Parathyroid adenoma (tissue), 2 donors: Measurements from ENCODE around the gene NECTIN1.

Experiments
- H2AFZ ChIP-seq: fragments of 300-600 bp; sonication (generic); one replicate; pipeline ENCODE4 v1.7.0; 2017; ENCODE audit warnings: antibody characterized with exemption, mild to moderate bottlenecking
- H3K27ac ChIP-seq: fragments of 300-600 bp; sonication (generic); one replicate; pipeline ENCODE4 v1.7.0; 2017
- H3K27me3 ChIP-seq: fragments of 300-600 bp; sonication (generic); one replicate; pipeline ENCODE4 v1.7.0; 2017; ENCODE audit warnings: low read length; ENCODE audit not compliant: control insufficient read depth, insufficient read depth
- H3K36me3 ChIP-seq: fragments of 300-600 bp; sonication (generic); one replicate; pipeline ENCODE4 v1.7.0; 2017; ENCODE audit warnings: low read length; ENCODE audit not compliant: control insufficient read depth, insufficient read depth
- H3K4me1 ChIP-seq: fragments of 300-600 bp; sonication (generic); one replicate; pipeline ENCODE4 v1.7.0; 2017; ENCODE audit warnings: control low read depth
- H3K4me2 ChIP-seq: fragments of 300-600 bp; sonication (generic); one replicate; pipeline ENCODE4 v1.7.0; 2017; ENCODE audit warnings: low read length
- H3K4me3 ChIP-seq: fragments of 300-600 bp; sonication (generic); one replicate; pipeline ENCODE4 v1.7.0; 2017; ENCODE audit warnings: low read depth, low read length
- H3K79me2 ChIP-seq: fragments of 300-600 bp; sonication (generic); one replicate; pipeline ENCODE4 v1.7.0; 2017; ENCODE audit warnings: control low read depth
- H3K9ac ChIP-seq: fragments of 300-600 bp; sonication (generic); one replicate; pipeline ENCODE4 v1.7.0; 2017; ENCODE audit warnings: mild to moderate bottlenecking
- H3K9me3 ChIP-seq: fragments of 300-600 bp; sonication (generic); one replicate; pipeline ENCODE4 v1.7.0; 2017; ENCODE audit warnings: low read length; ENCODE audit not compliant: control insufficient read depth
- CTCF ChIP-seq: fragments of 300-600 bp; sonication (generic); IDR thresholded peaks from one replicate; pipeline ENCODE4 v1.7.0; 2017; ENCODE audit warnings: antibody characterized with exemption, mild to moderate bottlenecking
- donor health status: primary hyperparathyroidism.

The NECTIN1 gene

GRCh38 chr11:119755356-119756071 is 26.5 kb upstream of the NECTIN1 start:
- H3K27me3 ChIP-seq: no peaks in the 10 kb centered on the region
- no peaks in the 10 kb centered on the region for H3K9me3 ChIP-seq
- no peak for TF ChIP-seq CTCF
- H2AFZ ChIP-seq: no peak overlapping the region
- no peak overlapping the region for H3K4me2 ChIP-seq
- H3K36me3 ChIP-seq: no peaks in the 10 kb centered on the region
- H3K27ac ChIP-seq: no peak overlapping the region
- H3K4me3 ChIP-seq: no peak overlapping the region
- H3K9ac ChIP-seq: no peak overlapping the region
- no peaks in the 10 kb centered on the region for H3K79me2 ChIP-seq
- H3K4me1 ChIP-seq: no peaks in the 10 kb centered on the region

GRCh38 chr11:119754656-119755355 is 25.8 kb upstream of the NECTIN1 start:
- no peaks in the 10 kb centered on the region for H3K4me1 ChIP-seq
- H3K4me2 ChIP-seq: no peak overlapping the region
- H3K36me3 ChIP-seq: no peaks in the 10 kb centered on the region
- no peak overlapping the region for H3K27ac ChIP-seq
- no peak for TF ChIP-seq CTCF
- H3K4me3 ChIP-seq: no peak overlapping the region
- H3K9ac ChIP-seq: no peak overlapping the region
- H3K27me3 ChIP-seq: no peaks in the 10 kb centered on the region
- no peak overlapping the region for H2AFZ ChIP-seq
- no peaks in the 10 kb centered on the region for H3K79me2 ChIP-seq
- H3K9me3 ChIP-seq: no peaks in the 10 kb centered on the region

GRCh38 chr11:119754199-119754598 is 25.2 kb upstream of the NECTIN1 start:
- no peak overlapping the region for H3K9ac ChIP-seq

GRCh38 chr11:119752946-119753345 is 23.9 kb upstream of the NECTIN1 start:
- TF ChIP-seq CTCF: no peak
- Histone ChIP-seq H3K27ac (no peak overlapping the region), H3K9me3 (no peaks in the 10 kb centered on the region), H3K9ac (no peak overlapping the region), H3K36me3 (no peaks in the 10 kb centered on the region), H2AFZ (no peak overlapping the region), H3K79me2 (no peaks in the 10 kb centered on the region), H3K4me1 (no peaks in the 10 kb centered on the region), H3K27me3 (no peaks in the 10 kb centered on the region), H3K4me2 (no peak overlapping the region), H3K4me3 (no peak overlapping the region)

More at GRCh38 chr11:119754199-119754598, 25.2 kb upstream of the NECTIN1 start:
- Histone ChIP-seq H3K4me3 (no peak overlapping the region), H3K27me3 (no peaks in the 10 kb centered on the region), H3K27ac (no peak overlapping the region), H3K79me2 (no peaks in the 10 kb centered on the region), H2AFZ (no peak overlapping the region), H3K36me3 (no peaks in the 10 kb centered on the region), H3K4me2 (no peak overlapping the region), H3K4me1 (no peaks in the 10 kb centered on the region), H3K9me3 (no peaks in the 10 kb centered on the region)
- TF ChIP-seq CTCF: no peak
